ENCODE measurements around the gene CLEC4D. TPM values are rescaled to one million over a fixed set of nuclear protein-coding genes. Genes with fewer than 3 reads are reported as not detected.
A peak's percentile ranks its signal among the peaks of the same experiment; 100 is the strongest.

Gene CLEC4D
- total RNA-seq, 1 experiment from 2014 or later: 0.42 TPM

- Histone ChIP-seq H3K23me2 (ENCODE audit: insufficient read length, low read depth, low read length, poor library complexity, severe bottlenecking) (no peaks in the 10 kb centered on the region), H3K79me2 (ENCODE audit: insufficient read depth, low read length) (no peaks in the 10 kb centered on the region), H3K27ac (ENCODE audit: insufficient read length, low read depth, low read length) (no peak overlapping the region), H3K4me1 (ENCODE audit: insufficient read depth, low read length) (no peaks in the 10 kb centered on the region), H2BK5ac (ENCODE audit: insufficient read length, low read length) (no peak overlapping the region), H4K91ac (ENCODE audit: insufficient read length, low read depth, low read length) (no peak overlapping the region), H3K18ac (ENCODE audit: insufficient read length, low read depth, low read length) (no peak overlapping the region), H3K79me1 (ENCODE audit: insufficient read depth, low read depth, low read length, poor library complexity, severe bottlenecking) (no peaks in the 10 kb centered on the region), H3K27me3 (ENCODE audit: insufficient read depth, low read length) (no peaks in the 10 kb centered on the region), H4K8ac (replicated peaks; ENCODE audit: insufficient read length, low read depth, low read length) (no peak overlapping the region), H3K23ac (ENCODE audit: insufficient read length, low read depth, low read length) (no peak overlapping the region), H2BK12ac (ENCODE audit: insufficient read length, low read depth, low read length) (no peak overlapping the region), H2AFZ (ENCODE audit: low read length) (no peak overlapping the region), H3T11ph (ENCODE audit: low read length) (no peak overlapping the region), H4K20me1 (ENCODE audit: control insufficient read depth, insufficient read depth, insufficient read length) (no peaks in the 10 kb centered on the region), H2BK120ac (ENCODE audit: low read depth, low read length, poor library complexity, severe bottlenecking) (no peak overlapping the region), H3K4me2 (ENCODE audit: insufficient read depth, insufficient read length, low read length) (no peak overlapping the region), H2BK20ac (ENCODE audit: low read depth, low read length, poor library complexity, severe bottlenecking) (no peak overlapping the region), H3K9me3 (ENCODE audit: control insufficient read depth, low read depth, low read length) (no peaks in the 10 kb centered on the region), H3K9ac (ENCODE audit: extremely low read depth, insufficient read length, low read length) (no peak overlapping the region), H3K14ac (ENCODE audit: insufficient read depth, low read length) (no peak overlapping the region), H4K5ac (ENCODE audit: insufficient read length, low read depth, low read length) (no peak overlapping the region), H3K56ac (ENCODE audit: insufficient read length, low read depth, low read length) (no peak overlapping the region), H2BK15ac (ENCODE audit: low read depth, low read length) (no peak overlapping the region), H2AK5ac (ENCODE audit: insufficient read length, low read length) (no peak overlapping the region), H3K4ac (ENCODE audit: low read depth, low read length) (no peak overlapping the region)
- no peaks in the 10 kb centered on the region for H3K36me3 Mint-ChIP-seq (ENCODE audit: insufficient read depth in 1 of 3, low read depth in 3 of 3)
- no peaks in the 10 kb centered on the region for H3K9me3 Mint-ChIP-seq
- H3K4me1 Mint-ChIP-seq: peaks cover 4 to 9% of the 10 kb centered on the region in 2 experiments
- DNase-seq: no peak
- no CpG with 5 or more reads among the region's 5 CpGs for WGBS (ENCODE audit: extremely low coverage, insufficient read length, low lambda C conversion rate)
- 0 out of 7 replicates have a peak overlapping the region, but pooled peaks of 1 of the 3 experiments have one; percentile 42 for H3K27ac Mint-ChIP-seq
- H3K4me3 Mint-ChIP-seq: no peak overlapping the region
- no peaks in the 10 kb centered on the region for H3K27me3 Mint-ChIP-seq (ENCODE audit: low read depth)
- TF ChIP-seq CTCF (conservative IDR thresholded peaks at IDR 0.05): no peak
These were observed 41.3 kb downstream of the CLEC4D start for GRCh38 chr12:8554451-8555195.
